Activated naive CD8-positive, alpha-beta T cell treated with anti-CD3 and anti-CD28 coated beads, Interleukin-2, amount 50 U/mL, for 24 hours (primary cell): Measurements from ENCODE around the gene FBLIM1.

ENCODE experiments used
- ATAC-seq: fragments of 150-1000 bp; cut with Tn5 transposase; one replicate; pipeline ENCODE4 v1.10.0; 2021
- DNase-seq: peaks from one replicate; pipeline ENCODE4 v3.0.0; 2021
- H3K27ac Mint-ChIP-seq: one replicate; pipeline ENCODE4 v1.8.0; 2021; ENCODE audit warnings: mild to moderate bottlenecking, mixed read lengths
- H3K27me3 Mint-ChIP-seq: one replicate; pipeline ENCODE4 v1.8.0; 2021; ENCODE audit warnings: mixed read lengths
- H3K36me3 Mint-ChIP-seq: one replicate; pipeline ENCODE4 v1.8.0; 2021; ENCODE audit warnings: low read depth, mixed read lengths
- H3K4me1 Mint-ChIP-seq: one replicate; pipeline ENCODE4 v1.8.0; 2021; ENCODE audit warnings: mixed read lengths
- H3K4me3 Mint-ChIP-seq: one replicate; pipeline ENCODE4 v1.8.0; 2021; ENCODE audit warnings: mild to moderate bottlenecking, moderate library complexity, mixed read lengths
- H3K9me3 Mint-ChIP-seq: one replicate; pipeline ENCODE4 v1.8.0; 2021; ENCODE audit warnings: mixed read lengths

FBLIM1 gene

GRCh38 chr1:15758343-15758931 is at the start of gene FBLIM1:
Gene FBLIM1 (plus strand): TSS chr1:15758795. CDS start chr1:15764984, 6,189 bp downstream.
- Mint-ChIP-seq H3K4me1 (peaks cover 9% of the 10 kb centered on the region), H3K27me3 (peaks cover 59% of the 10 kb centered on the region), H3K27ac (no peak within 1 kb of the TSS), H3K36me3 (no peaks in the 10 kb centered on the region), H3K9me3 (no peaks in the 10 kb centered on the region), H3K4me3 (peak within 1 kb of the TSS; percentile 34)
- no peak for DNase-seq
- no peak for ATAC-seq

- Mint-ChIP-seq H3K9me3 (no peaks in the 10 kb centered on the region), H3K4me3 (no peak overlapping the region), H3K27me3 (no peaks in the 10 kb centered on the region), H3K36me3 (peaks cover 9% of the 10 kb centered on the region), H3K27ac (no peak overlapping the region), H3K4me1 (peaks cover 13% of the 10 kb centered on the region)
- DNase-seq (no peak), ATAC-seq (no peak)
Measured at GRCh38 chr1:15709226-15709625, 49.4 kb upstream of the FBLIM1 start.

GRCh38 chr1:15712168-15712567 is 46.4 kb upstream of the FBLIM1 start:
- peak; percentile 67 for ATAC-seq
- no peak overlapping the region for H3K27ac Mint-ChIP-seq

GRCh38 chr1:15714406-15715136 is 44.0 kb upstream of the FBLIM1 start:
- Mint-ChIP-seq H3K4me3 (no peak overlapping the region), H3K9me3 (no peaks in the 10 kb centered on the region), H3K27ac (no peak overlapping the region), H3K36me3 (peaks cover 9% of the 10 kb centered on the region), H3K4me1 (peaks cover 9% of the 10 kb centered on the region), H3K27me3 (no peaks in the 10 kb centered on the region)
- ATAC-seq, result no peak
- no peak for DNase-seq

More at GRCh38 chr1:15712168-15712567, 46.4 kb upstream of the FBLIM1 start:
- H3K27me3 Mint-ChIP-seq, result no peaks in the 10 kb centered on the region
- no peaks in the 10 kb centered on the region for H3K9me3 Mint-ChIP-seq
- H3K36me3 Mint-ChIP-seq, result no peaks in the 10 kb centered on the region
- H3K4me1 Mint-ChIP-seq, result peaks cover 9% of the 10 kb centered on the region
- H3K4me3 Mint-ChIP-seq, result no peak overlapping the region
- no peak for DNase-seq

GRCh38 chr1:15717418-15718125 is 41.0 kb upstream of the FBLIM1 start:
- Mint-ChIP-seq H3K36me3 (peaks cover 16% of the 10 kb centered on the region), H3K27me3 (no peaks in the 10 kb centered on the region), H3K4me1 (no peaks in the 10 kb centered on the region), H3K9me3 (no peaks in the 10 kb centered on the region), H3K4me3 (no peak overlapping the region), H3K27ac (no peak overlapping the region)
- DNase-seq, result no peak
- ATAC-seq, result no peak

GRCh38 chr1:15718199-15718601 is 40.4 kb upstream of the FBLIM1 start:
- Mint-ChIP-seq H3K27me3 (no peaks in the 10 kb centered on the region), H3K27ac (no peak overlapping the region), H3K9me3 (no peaks in the 10 kb centered on the region), H3K4me3 (no peak overlapping the region), H3K36me3 (peaks cover 16% of the 10 kb centered on the region), H3K4me1 (no peaks in the 10 kb centered on the region)
- ATAC-seq (no peak), DNase-seq (no peak)

GRCh38 chr1:15719381-15720120 is 39.0 kb upstream of the FBLIM1 start:
- no peak for ATAC-seq
- Mint-ChIP-seq H3K36me3 (peaks cover 16% of the 10 kb centered on the region), H3K4me3 (no peak overlapping the region), H3K27me3 (no peaks in the 10 kb centered on the region), H3K27ac (no peak overlapping the region), H3K9me3 (no peaks in the 10 kb centered on the region), H3K4me1 (no peaks in the 10 kb centered on the region)
- DNase-seq, result no peak

GRCh38 chr1:15720861-15721260 is 37.7 kb upstream of the FBLIM1 start:
- no peak for DNase-seq
- Mint-ChIP-seq H3K36me3 (peaks cover 16% of the 10 kb centered on the region), H3K4me3 (no peak overlapping the region), H3K9me3 (no peaks in the 10 kb centered on the region), H3K27me3 (no peaks in the 10 kb centered on the region), H3K27ac (no peak overlapping the region), H3K4me1 (no peaks in the 10 kb centered on the region)
- ATAC-seq, result no peak

- ATAC-seq, result no peak
- H3K4me1 Mint-ChIP-seq, result no peaks in the 10 kb centered on the region
- peaks cover 17% of the 10 kb centered on the region for H3K36me3 Mint-ChIP-seq
- H3K4me3 Mint-ChIP-seq, result no peak overlapping the region
- no peak for DNase-seq
- no peaks in the 10 kb centered on the region for H3K27me3 Mint-ChIP-seq
- H3K9me3 Mint-ChIP-seq, result no peaks in the 10 kb centered on the region
- no peak overlapping the region for H3K27ac Mint-ChIP-seq
Measured at GRCh38 chr1:15722411-15722810, 36.2 kb upstream of the FBLIM1 start.

GRCh38 chr1:15722836-15723532 is 35.6 kb upstream of the FBLIM1 start:
- no peak for DNase-seq
- no peaks in the 10 kb centered on the region for H3K4me1 Mint-ChIP-seq
- no peaks in the 10 kb centered on the region for H3K27me3 Mint-ChIP-seq
- H3K36me3 Mint-ChIP-seq, result peaks cover 16% of the 10 kb centered on the region
- no peak overlapping the region for H3K4me3 Mint-ChIP-seq
- no peaks in the 10 kb centered on the region for H3K9me3 Mint-ChIP-seq
- H3K27ac Mint-ChIP-seq, result no peak overlapping the region
- ATAC-seq, result no peak

- Mint-ChIP-seq H3K36me3 (peaks cover 11% of the 10 kb centered on the region), H3K4me3 (no peak overlapping the region), H3K9me3 (no peaks in the 10 kb centered on the region), H3K4me1 (no peaks in the 10 kb centered on the region), H3K27ac (no peak overlapping the region), H3K27me3 (no peaks in the 10 kb centered on the region)
- DNase-seq (no peak), ATAC-seq (no peak)
Measured at GRCh38 chr1:15723631-15724246, 34.9 kb upstream of the FBLIM1 start.

- Mint-ChIP-seq H3K4me1 (no peaks in the 10 kb centered on the region), H3K9me3 (no peaks in the 10 kb centered on the region), H3K27me3 (no peaks in the 10 kb centered on the region), H3K27ac (no peak overlapping the region), H3K36me3 (peaks cover 7% of the 10 kb centered on the region), H3K4me3 (no peak overlapping the region)
- no peak for ATAC-seq
- DNase-seq, result no peak
Measured at GRCh38 chr1:15724949-15725880, 33.4 kb upstream of the FBLIM1 start.

- H3K9me3 Mint-ChIP-seq, result no peaks in the 10 kb centered on the region
- no peak for ATAC-seq
- H3K36me3 Mint-ChIP-seq, result peaks cover 3% of the 10 kb centered on the region
Measured at GRCh38 chr1:15726508-15726907, 32.1 kb upstream of the FBLIM1 start.

More at GRCh38 chr1:15726508-15726907, 32.1 kb upstream of the FBLIM1 start:
- H3K27me3 Mint-ChIP-seq, result no peaks in the 10 kb centered on the region
- no peak overlapping the region for H3K27ac Mint-ChIP-seq
- no peak for DNase-seq
- no peak overlapping the region for H3K4me3 Mint-ChIP-seq
- no peaks in the 10 kb centered on the region for H3K4me1 Mint-ChIP-seq
